Left hindlimb (tissue), 1 donor: ENCODE data around the gene SLC6A1.
"Not testable (repeated sequence)": the region's sequence is repeated elsewhere in the genome, so short reads cannot be mapped to it uniquely, and the experiment has no call there.

ENCODE experiments used
- DNase-seq: peaks from one replicate; pipeline ENCODE4 v3.0.0-alpha.2; 2018

Gene SLC6A1

DNA sequence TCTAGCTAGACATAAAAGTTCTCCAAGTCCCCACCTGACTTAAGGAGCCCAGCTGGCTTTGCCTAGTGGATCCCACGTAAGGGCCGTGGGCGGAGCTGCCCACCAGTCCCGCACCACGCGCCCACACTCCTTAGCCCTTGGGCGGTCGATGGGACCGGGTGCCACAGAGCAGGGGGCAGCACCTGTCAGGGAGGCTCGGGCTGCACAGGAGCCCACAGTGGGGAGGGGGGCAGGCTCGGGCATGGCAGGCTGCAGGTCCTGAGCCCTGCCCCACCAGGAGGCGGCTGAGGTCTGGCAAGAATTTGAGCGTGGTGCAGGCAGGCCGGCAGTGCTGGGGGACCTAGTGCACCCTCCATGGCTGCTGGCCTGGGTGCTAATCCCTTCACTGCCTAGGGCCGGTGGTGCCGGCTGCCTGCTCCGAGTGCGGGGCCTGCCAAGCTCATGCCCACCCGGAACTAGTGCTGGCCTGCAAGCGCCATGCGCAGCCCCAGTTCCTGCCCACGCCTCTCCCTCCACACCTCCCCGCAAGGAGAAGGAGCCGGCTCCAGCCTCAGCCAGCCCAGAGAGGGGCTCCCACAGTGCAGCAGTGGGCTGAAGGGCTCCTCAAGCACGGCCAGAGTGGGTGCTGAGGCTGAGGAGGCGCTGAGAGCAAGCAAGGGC is 78.7 kb downstream of the SLC6A1 start:
- no peak for DNase-seq

- DNase-seq: no peak
These were observed 80.1 kb downstream of the SLC6A1 start for GRCh38 chr3:11072631-11073030.

DNA sequence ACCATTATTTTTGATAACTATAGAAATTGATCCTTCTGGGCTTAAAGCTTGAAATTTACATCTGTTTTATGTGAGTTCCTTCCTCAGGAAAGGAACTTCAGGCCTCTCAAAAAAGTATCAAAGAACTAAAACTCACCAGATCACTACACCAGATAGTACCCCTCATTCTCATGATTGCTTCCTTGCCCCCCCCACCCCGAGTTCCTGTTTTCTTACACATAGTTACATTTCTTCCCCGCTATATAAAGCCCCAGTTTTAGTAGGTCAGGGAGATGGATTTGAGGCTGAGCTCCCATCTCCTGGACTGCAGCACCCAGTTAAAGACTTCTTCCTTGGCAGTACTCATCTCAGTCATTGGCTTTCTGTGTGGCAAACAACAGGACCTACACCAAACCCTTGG is 81.5 kb downstream of the SLC6A1 start:
- no peak for DNase-seq

- no peak for DNase-seq
These were observed 81.9 kb downstream of the SLC6A1 start for GRCh38 chr3:11074451-11074850.

GRCh38 chr3:11075122-11075521 is 82.6 kb downstream of the SLC6A1 start:
- not testable (repeated sequence) for DNase-seq

- no peak for DNase-seq
These were observed 84.2 kb downstream of the SLC6A1 start for GRCh38 chr3:11076711-11077110.

- DNase-seq: no peak
These were observed 84.9 kb downstream of the SLC6A1 start for GRCh38 chr3:11077466-11077865.

DNA sequence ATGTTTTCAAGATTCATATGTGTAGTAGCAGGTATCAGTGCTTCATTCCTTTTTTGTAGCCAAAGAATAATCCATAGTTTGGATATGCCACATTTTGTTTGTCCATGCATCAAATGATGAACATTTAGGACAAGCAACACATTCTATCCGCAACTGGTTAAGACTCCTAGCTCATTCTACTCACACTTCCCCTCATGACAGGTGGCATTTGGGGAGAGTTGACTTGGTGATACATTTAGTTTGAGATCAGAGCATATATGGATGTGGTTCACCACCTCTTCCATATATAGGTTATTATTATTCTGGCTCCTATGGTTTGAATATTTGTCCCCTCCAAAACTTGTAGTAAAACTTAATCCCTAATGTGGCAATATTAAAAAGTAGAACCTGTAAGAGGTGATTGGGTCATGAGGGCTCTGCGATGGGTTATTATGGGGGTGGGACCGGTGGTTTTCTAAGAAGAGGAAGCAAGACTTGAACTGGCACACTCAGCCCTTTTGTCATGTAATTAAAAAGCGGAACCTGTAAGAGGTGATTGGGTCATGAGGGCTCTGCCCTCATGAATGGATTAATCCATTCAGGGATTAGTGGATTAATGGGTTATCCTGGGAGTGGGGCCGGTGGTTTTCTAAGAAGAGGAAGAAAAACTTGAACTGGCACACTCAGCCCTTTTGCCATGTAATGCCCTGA is 86.4 kb downstream of the SLC6A1 start:
- no peak for DNase-seq

GRCh38 chr3:11080492-11080891 is 87.9 kb downstream of the SLC6A1 start:
- DNase-seq: no peak

GRCh38 chr3:11084098-11084497 is 91.5 kb downstream of the SLC6A1 start:
- no peak for DNase-seq

- DNase-seq: no peak
These were observed 92.1 kb downstream of the SLC6A1 start for GRCh38 chr3:11084677-11085076.

DNA sequence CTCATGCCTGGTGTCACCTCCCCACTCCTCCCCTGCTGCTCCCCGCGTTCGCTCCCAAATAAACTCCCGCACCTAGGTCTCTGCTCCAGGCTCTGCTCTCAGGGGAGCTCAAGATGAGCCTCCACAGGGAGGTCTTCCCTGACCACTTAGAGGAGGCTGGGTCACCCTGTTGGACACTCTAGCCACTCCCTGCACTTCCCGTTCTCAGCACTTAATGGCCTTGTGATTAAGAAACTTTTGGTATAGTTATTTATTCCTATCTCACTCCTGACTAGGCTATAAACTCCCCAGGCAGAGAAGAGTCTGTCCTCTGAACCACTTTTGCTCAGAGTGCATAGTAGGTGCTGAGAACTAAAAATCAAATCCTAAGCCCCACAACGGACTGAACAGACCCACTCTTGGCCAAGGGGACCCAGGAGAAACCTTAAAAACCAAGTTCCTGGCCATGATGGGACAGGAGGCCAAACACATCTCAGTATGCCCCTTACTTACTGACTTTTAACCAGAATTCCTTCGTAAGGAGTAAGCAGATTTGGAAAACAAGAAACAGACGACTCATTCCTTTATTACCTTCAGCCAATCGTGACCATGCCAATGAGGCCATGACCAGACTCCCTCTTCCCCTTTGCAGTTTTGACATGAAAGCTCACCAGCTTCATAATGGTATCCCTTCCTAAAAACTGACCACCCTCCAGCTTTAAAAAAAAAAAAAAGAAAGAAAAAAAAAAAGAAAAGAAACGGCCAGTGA is 92.7 kb downstream of the SLC6A1 start:
- no peak for DNase-seq

- DNase-seq: no peak
These were observed 94.3 kb downstream of the SLC6A1 start for GRCh38 chr3:11086856-11087255.

GRCh38 chr3:11088066-11088465 is 95.5 kb downstream of the SLC6A1 start:
- DNase-seq: no peak

- no peak for DNase-seq
These were observed 96.3 kb downstream of the SLC6A1 start for GRCh38 chr3:11088831-11089230.
